Measurements from ENCODE around the gene BHLHA15. TPM values are rescaled to one million over a fixed set of nuclear protein-coding genes. Genes with fewer than 3 reads are reported as not detected.

BHLHA15 gene
- total and polyA plus RNA-seq, 9 of the 15 experiments (the other 6 are each of a cell fraction or from before 2014, with no cell fraction given) = 0.22 to 2.0 (median 1.1) TPM; not detected in 4

- TF ChIP-seq KDM5B (IDR thresholded peaks at IDR 0.05; ENCODE audit: insufficient replicate concordance, low read depth, low read length) (no peak), CCNT2 (IDR thresholded peaks at IDR 0.05; ENCODE audit: borderline replicate concordance, extremely low read depth, insufficient read length, low read depth, low read length) (peak; percentile 47), NR2C1 (IDR thresholded peaks at IDR 0.05) (0 out of 2 replicates have a peak, but pooled peaks have one; percentile 26), NR2C1 (tag; IDR thresholded peaks at IDR 0.05) (0 out of 2 replicates have a peak, but pooled peaks have one; percentile 19), RBM14 (IDR thresholded peaks at IDR 0.05; ENCODE audit: borderline replicate concordance, insufficient read depth, low read depth, low read length) (no peak), ZBTB33 (CRISPR knock-in tag; IDR thresholded peaks at IDR 0.05) (no peak), CHAMP1 (IDR thresholded peaks at IDR 0.05) (peak; percentile 29; the same call in 1 of the 2 replicates), TBL1XR1 (IDR thresholded peaks at IDR 0.05; ENCODE audit: low read length in 2 of 2) (peak in 1 of 2 experiments; percentile 67; a peak in 1 of 4 replicates), ZNF512 (tag; IDR thresholded peaks at IDR 0.05) (no peak), ZNF76 (CRISPR knock-in tag; IDR thresholded peaks at IDR 0.05; ENCODE audit: borderline replicate concordance) (no peak), NFXL1 (CRISPR knock-in tag; IDR thresholded peaks at IDR 0.05) (no peak), TSHZ1 (CRISPR knock-in tag; IDR thresholded peaks at IDR 0.05) (no peak)
- TF ChIP-seq, protein P1, sequence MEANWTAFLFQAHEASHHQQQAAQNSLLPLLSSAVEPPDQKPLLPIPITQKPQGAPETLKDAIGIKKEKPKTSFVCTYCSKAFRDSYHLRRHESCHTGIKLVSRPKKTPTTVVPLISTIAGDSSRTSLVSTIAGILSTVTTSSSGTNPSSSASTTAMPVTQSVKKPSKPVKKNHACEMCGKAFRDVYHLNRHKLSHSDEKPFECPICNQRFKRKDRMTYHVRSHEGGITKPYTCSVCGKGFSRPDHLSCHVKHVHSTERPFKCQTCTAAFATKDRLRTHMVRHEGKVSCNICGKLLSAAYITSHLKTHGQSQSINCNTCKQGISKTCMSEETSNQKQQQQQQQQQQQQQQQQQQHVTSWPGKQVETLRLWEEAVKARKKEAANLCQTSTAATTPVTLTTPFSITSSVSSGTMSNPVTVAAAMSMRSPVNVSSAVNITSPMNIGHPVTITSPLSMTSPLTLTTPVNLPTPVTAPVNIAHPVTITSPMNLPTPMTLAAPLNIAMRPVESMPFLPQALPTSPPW (CRISPR knock-in tag; IDR thresholded peaks at IDR 0.05) = no peak
Measured at GRCh38 chr7:98217623-98218582, 6.7 kb downstream of the BHLHA15 start (continued).

Measured in K562 (cell line).